ENCODE data around the gene HDAC4.

DNA sequence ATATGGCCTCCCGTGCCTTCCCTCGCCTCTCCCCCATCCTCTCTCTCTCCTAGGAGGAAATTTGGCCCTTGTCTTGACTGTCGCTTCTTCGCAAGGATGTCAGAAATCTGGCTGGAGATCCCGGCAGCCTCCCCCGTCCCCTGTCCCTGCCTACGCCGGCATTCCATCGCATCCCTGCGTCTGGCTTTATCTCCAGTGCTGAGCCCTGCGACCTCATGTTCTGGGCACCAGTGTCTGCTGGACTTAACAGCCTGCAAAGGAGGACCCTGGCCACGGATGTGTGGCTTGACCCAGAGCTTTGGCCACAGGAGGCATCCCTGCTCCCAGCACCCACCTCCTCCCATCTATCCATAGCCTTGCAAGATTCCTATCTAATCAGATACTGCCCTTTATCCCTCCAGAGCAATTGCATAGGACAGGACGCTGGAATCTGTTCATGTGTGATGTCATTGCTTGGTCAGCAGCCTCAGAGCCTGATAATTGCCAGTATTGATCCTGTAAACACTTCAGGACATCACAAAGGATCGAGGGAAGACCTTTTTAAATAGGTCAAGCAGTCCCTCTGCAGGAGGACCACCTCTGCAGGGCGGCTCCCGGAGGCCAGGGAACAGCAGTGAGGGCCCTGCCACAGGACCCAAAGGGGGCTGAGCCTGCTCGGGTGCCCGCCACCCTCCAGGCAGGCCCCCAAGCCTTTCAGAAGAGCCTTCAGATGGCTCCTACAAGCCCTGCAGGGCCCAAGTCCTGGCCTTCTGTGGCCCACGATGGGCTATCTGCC lies 384.7 kb downstream of the HDAC4 start:
- TF ChIP-seq, protein P1, sequence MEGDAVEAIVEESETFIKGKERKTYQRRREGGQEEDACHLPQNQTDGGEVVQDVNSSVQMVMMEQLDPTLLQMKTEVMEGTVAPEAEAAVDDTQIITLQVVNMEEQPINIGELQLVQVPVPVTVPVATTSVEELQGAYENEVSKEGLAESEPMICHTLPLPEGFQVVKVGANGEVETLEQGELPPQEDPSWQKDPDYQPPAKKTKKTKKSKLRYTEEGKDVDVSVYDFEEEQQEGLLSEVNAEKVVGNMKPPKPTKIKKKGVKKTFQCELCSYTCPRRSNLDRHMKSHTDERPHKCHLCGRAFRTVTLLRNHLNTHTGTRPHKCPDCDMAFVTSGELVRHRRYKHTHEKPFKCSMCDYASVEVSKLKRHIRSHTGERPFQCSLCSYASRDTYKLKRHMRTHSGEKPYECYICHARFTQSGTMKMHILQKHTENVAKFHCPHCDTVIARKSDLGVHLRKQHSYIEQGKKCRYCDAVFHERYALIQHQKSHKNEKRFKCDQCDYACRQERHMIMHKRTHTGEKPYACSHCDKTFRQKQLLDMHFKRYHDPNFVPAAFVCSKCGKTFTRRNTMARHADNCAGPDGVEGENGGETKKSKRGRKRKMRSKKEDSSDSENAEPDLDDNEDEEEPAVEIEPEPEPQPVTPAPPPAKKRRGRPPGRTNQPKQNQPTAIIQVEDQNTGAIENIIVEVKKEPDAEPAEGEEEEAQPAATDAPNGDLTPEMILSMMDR (IDR thresholded peaks at IDR 0.05), result no peak
- TF ChIP-seq POLR2A (IDR thresholded peaks at IDR 0.05) (no peak), POLR2AphosphoS5 (IDR thresholded peaks at IDR 0.05) (no peak)

Measured in stomach (tissue), 4 donors.